Daoy (cell line): ENCODE measurements around the gene IGSF10. TPM values are rescaled to one million over a fixed set of nuclear protein-coding genes. Genes with fewer than 3 reads are reported as not detected.
"Not testable (repeated sequence)": the region's sequence is repeated elsewhere in the genome, so short reads cannot be mapped to it uniquely, and the experiment has no call there.

ENCODE experiments used
- DNase-seq: peaks from one replicate; pipeline ENCODE4 v3.0.0-alpha.2; 2015; ENCODE audit warnings: low read depth
- total RNA-seq: library from RNA; depleted of rRNA; stranded (reverse); fragments of >200 nt; shearing (Covaris generic); gene quantifications from 2 replicates; pipeline ENCODE4 v1.2.3, GENCODE V29; 2014; rRNA removed

Gene IGSF10
- not detected in 2 replicates for total RNA-seq

- DNase-seq = peak; percentile 31
These were observed at the start of gene IGSF10 for GRCh38 chr3:151460774-151461450. IGSF10 (minus strand) TSS chr3:151461061; CDS start chr3:151458709, 2,352 bp downstream.

GRCh38 chr3:151509468-151510135 lies 48.7 kb upstream of the IGSF10 start:
- DNase-seq = not testable (repeated sequence)

- DNase-seq = no peak
These were observed 43.7 kb upstream of the IGSF10 start for GRCh38 chr3:151504606-151505005.

- DNase-seq = no peak
These were observed 42.2 kb upstream of the IGSF10 start for GRCh38 chr3:151503074-151503473.

- DNase-seq = no peak
These were observed 41.2 kb upstream of the IGSF10 start for GRCh38 chr3:151501923-151502632.

GRCh38 chr3:151501171-151501922 lies 40.5 kb upstream of the IGSF10 start:
- DNase-seq = no peak

- DNase-seq = no peak
These were observed 38.3 kb upstream of the IGSF10 start for GRCh38 chr3:151499168-151499567.

- DNase-seq = no peak
These were observed 30.7 kb upstream of the IGSF10 start for GRCh38 chr3:151491525-151491924.

- DNase-seq = not testable (repeated sequence)
These were observed 27.0 kb upstream of the IGSF10 start for GRCh38 chr3:151487833-151488232.

- no peak for DNase-seq
These were observed 23.2 kb upstream of the IGSF10 start for GRCh38 chr3:151483961-151484520.

GRCh38 chr3:151483488-151483887 lies 22.6 kb upstream of the IGSF10 start:
- no peak for DNase-seq

GRCh38 chr3:151480492-151480891 lies 19.6 kb upstream of the IGSF10 start:
- DNase-seq = no peak

GRCh38 chr3:151479452-151479851 lies 18.6 kb upstream of the IGSF10 start:
- no peak for DNase-seq

GRCh38 chr3:151478335-151478697 lies 17.5 kb upstream of the IGSF10 start:
- DNase-seq = no peak

- no peak for DNase-seq
These were observed 16.9 kb upstream of the IGSF10 start for GRCh38 chr3:151477591-151478334.

- no peak for DNase-seq
These were observed 15.6 kb upstream of the IGSF10 start for GRCh38 chr3:151476344-151477018.

GRCh38 chr3:151468284-151468917 lies 7.5 kb upstream of the IGSF10 start:
- peak; percentile 63 for DNase-seq

- DNase-seq = no peak
These were observed 6.2 kb upstream of the IGSF10 start for GRCh38 chr3:151467069-151467468.

- no peak for DNase-seq
These were observed 2.1 kb upstream of the IGSF10 start for GRCh38 chr3:151462991-151463390.

GRCh38 chr3:151462278-151462780 lies 1.5 kb upstream of the IGSF10 start:
- no peak for DNase-seq
